Vagina (tissue), 2 donors: ENCODE data around the gene WDR4. TPM values are rescaled to one million over a fixed set of nuclear protein-coding genes. Genes with fewer than 3 reads are reported as not detected.
A peak's percentile ranks its signal among the peaks of the same experiment; 100 is the strongest.
"Not testable (repeated sequence)": the region's sequence is repeated elsewhere in the genome, so short reads cannot be mapped to it uniquely, and the experiment has no call there.

Experiments
- DNase-seq, 2 donors: peaks; one replicate each; pipeline ENCODE4 v3.0.0-alpha.2; 2017; ENCODE audit errors: extremely low spot score in 2 of 2
- H3K27ac ChIP-seq: fragments of 200-600 bp; sonication (generic); one replicate; pipeline ENCODE4 v1.5.1; 2019
- H3K27me3 ChIP-seq: fragments of 200-600 bp; sonication (generic); one replicate; pipeline ENCODE4 v1.5.1; 2019
- H3K36me3 ChIP-seq, 2 donors: fragments of 200-600 bp; sonication (generic); one replicate each; pipeline ENCODE4 v1.5.1; 2017 to 2019
- H3K4me1 ChIP-seq: fragments of 200-600 bp; sonication (generic); one replicate; pipeline ENCODE4 v1.5.1; 2019
- H3K4me3 ChIP-seq, 2 donors: fragments of 200-600 bp; sonication (generic); 1 replicate in 1 of 2; 2 replicates in 1 of 2; pipeline ENCODE4 v1.5.1; 2016 to 2019
- H3K9me3 ChIP-seq: fragments of 200-600 bp; sonication (generic); one replicate; pipeline ENCODE4 v1.5.1; 2019
- CTCF ChIP-seq, 3 experiments: fragments of 450-650 bp in 2 of 3; fragments of 200-600 bp in 1 of 3; sonication (generic) in 1 of 3; IDR thresholded peaks; one replicate each; pipeline ENCODE4 v1.5.1; 2017 to 2019; ENCODE audit warnings: antibody characterized with exemption in 3 of 3, mild to moderate bottlenecking in 2 of 3, moderate library complexity in 2 of 3
- POLR2A ChIP-seq, 2 donors: fragments of 450-650 bp; IDR thresholded peaks; one replicate each; pipeline ENCODE4 v1.6.1; 2017; ENCODE audit warnings: antibody characterized with exemption in 2 of 2, mild to moderate bottlenecking in 2 of 2, moderate library complexity in 2 of 2
- POLR2AphosphoS5 ChIP-seq, 2 donors: sonication (generic); formaldehyde crosslinking; IDR thresholded peaks; one replicate each; pipeline ENCODE4 v1.9.0; 2017; ENCODE audit warnings: antibody characterized with exemption in 2 of 2, mild to moderate bottlenecking in 2 of 2, low read depth in 1 of 2; ENCODE audit not compliant: insufficient read depth in 1 of 2
- intact Hi-C: fragments of 100-400 bp; cut with DNase I; formaldehyde crosslinking; loops from one replicate; pipeline ENCODE4 v1.15.1; 2023
- total RNA-seq: library from RNA; depleted of rRNA; stranded (reverse); fragments of >200 nt; gene quantifications from one replicate; pipeline ENCODE4 v1.2.3, GENCODE V29; 2016

Gene WDR4
- total RNA-seq, 1 donor from 2014 or later: 23.8 TPM

- Histone ChIP-seq H3K36me3 (peaks cover 0 to 33% of the 10 kb centered on the region in 2 donors), H3K27ac (no peak overlapping the region), H3K4me3 (no peak overlapping the region), H3K27me3 (no peaks in the 10 kb centered on the region), H3K4me1 (no peaks in the 10 kb centered on the region), H3K9me3 (no peaks in the 10 kb centered on the region)
- no peak for TF ChIP-seq CTCF (IDR thresholded peaks at IDR 0.05)
- no peak for TF ChIP-seq POLR2AphosphoS5 (IDR thresholded peaks at IDR 0.05; ENCODE audit: insufficient read depth in 1 of 2, low read depth in 1 of 2)
- no peak for TF ChIP-seq POLR2A (IDR thresholded peaks at IDR 0.05)
- intact Hi-C loops: no loop called here
- peak in 1 of 2 donors; percentile 32 for DNase-seq
These were observed 38.8 kb downstream of the WDR4 start for GRCh38 chr21:42840411-42841155.

- Histone ChIP-seq H3K36me3 (peaks cover 0 to 24% of the 10 kb centered on the region in 2 donors), H3K9me3 (no peaks in the 10 kb centered on the region), H3K27me3 (no peaks in the 10 kb centered on the region), H3K4me3 (no peak overlapping the region), H3K27ac (no peak overlapping the region), H3K4me1 (no peaks in the 10 kb centered on the region)
- DNase-seq: peak; percentile 70 to 87
- intact Hi-C loops: no loop called here
- TF ChIP-seq POLR2A (IDR thresholded peaks at IDR 0.05) (no peak), POLR2AphosphoS5 (IDR thresholded peaks at IDR 0.05; ENCODE audit: insufficient read depth in 1 of 2, low read depth in 1 of 2) (no peak), CTCF (IDR thresholded peaks at IDR 0.05) (no peak)
These were observed 39.8 kb downstream of the WDR4 start for GRCh38 chr21:42839271-42840231.

GRCh38 chr21:42838212-42838690 is 41.1 kb downstream of the WDR4 start:
- H3K27ac ChIP-seq, H3K4me3 ChIP-seq, H3K9me3 ChIP-seq, intact Hi-C loops, H3K27me3 ChIP-seq, H3K4me1 ChIP-seq: not testable (repeated sequence)
- H3K36me3 ChIP-seq: peaks cover 0 to 24% of the 10 kb centered on the region in 2 donors
- DNase-seq: peak in 1 of 2 donors; percentile 10

- no peaks in the 10 kb centered on the region for H3K9me3 ChIP-seq
- DNase-seq: peak in 1 of 2 donors; percentile 74
These were observed 41.7 kb downstream of the WDR4 start for GRCh38 chr21:42837421-42838211.

More at GRCh38 chr21:42837421-42838211, 41.7 kb downstream of the WDR4 start:
- Histone ChIP-seq H3K36me3 (peaks cover 0 to 24% of the 10 kb centered on the region in 2 donors), H3K4me3 (no peak overlapping the region), H3K27me3 (no peaks in the 10 kb centered on the region), H3K27ac (no peak overlapping the region), H3K4me1 (no peaks in the 10 kb centered on the region)
- no peak for TF ChIP-seq POLR2AphosphoS5 (IDR thresholded peaks at IDR 0.05; ENCODE audit: insufficient read depth in 1 of 2, low read depth in 1 of 2)
- no peak for TF ChIP-seq POLR2A (IDR thresholded peaks at IDR 0.05)
- no peak for TF ChIP-seq CTCF (IDR thresholded peaks at IDR 0.05)
- intact Hi-C loops: no loop called here
